SK-N-MC (cell line): ENCODE data around the gene PRR23E.

ENCODE experiments used
- EZH2 ChIP-seq: fragments of 200-600 bp; sonication (generic); IDR thresholded peaks from one replicate; pipeline ENCODE4 v1.6.1; 2017; ENCODE audit warnings: antibody characterized with exemption
- POLR2AphosphoS5 ChIP-seq: IDR thresholded peaks from 2 replicates; pipeline ENCODE4 v1.6.1; 2012; ENCODE audit warnings: mild to moderate bottlenecking, low read depth, low read length, borderline replicate concordance

DNA sequence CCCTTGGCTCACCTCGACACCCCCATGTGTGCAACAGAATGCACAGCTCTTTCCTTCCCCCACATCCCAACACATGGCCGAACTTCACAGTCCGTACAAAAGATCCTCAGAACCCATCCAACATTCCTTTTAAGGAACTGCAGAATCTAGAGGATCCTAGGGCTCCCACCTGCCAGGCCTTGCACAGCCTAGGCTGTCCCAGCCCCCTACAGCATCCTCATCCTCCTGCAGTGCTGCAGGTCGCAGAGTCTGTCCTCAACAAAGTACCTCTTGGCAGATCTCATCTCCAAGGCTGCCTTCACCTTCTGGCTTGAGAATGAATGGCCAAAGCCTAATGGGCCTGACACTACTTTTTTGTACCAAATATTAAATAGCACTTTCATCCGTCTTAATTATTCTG, 19.8 kb downstream of the PRR23E start:
- TF ChIP-seq EZH2 (no peak), POLR2AphosphoS5 (no peak)
